IPS DF 4.7 (cell line): Measurements from ENCODE around the gene ATP13A5.
A peak's percentile ranks its signal among the peaks of the same experiment; 100 is the strongest.

Source experiments
- DNase-seq: peaks from one replicate; pipeline ENCODE4 v3.0.0-alpha.2; 2013; ENCODE audit warnings: low spot score; ENCODE audit errors: extremely low read depth

The ATP13A5 gene

GRCh38 chr3:193378706-193379105, at the start of gene ATP13A5:
Gene ATP13A5, minus strand, starts transcription at chr3:193378753. Its CDS starts 28 bp downstream, at chr3:193378725.
- no peak for DNase-seq

DNA sequence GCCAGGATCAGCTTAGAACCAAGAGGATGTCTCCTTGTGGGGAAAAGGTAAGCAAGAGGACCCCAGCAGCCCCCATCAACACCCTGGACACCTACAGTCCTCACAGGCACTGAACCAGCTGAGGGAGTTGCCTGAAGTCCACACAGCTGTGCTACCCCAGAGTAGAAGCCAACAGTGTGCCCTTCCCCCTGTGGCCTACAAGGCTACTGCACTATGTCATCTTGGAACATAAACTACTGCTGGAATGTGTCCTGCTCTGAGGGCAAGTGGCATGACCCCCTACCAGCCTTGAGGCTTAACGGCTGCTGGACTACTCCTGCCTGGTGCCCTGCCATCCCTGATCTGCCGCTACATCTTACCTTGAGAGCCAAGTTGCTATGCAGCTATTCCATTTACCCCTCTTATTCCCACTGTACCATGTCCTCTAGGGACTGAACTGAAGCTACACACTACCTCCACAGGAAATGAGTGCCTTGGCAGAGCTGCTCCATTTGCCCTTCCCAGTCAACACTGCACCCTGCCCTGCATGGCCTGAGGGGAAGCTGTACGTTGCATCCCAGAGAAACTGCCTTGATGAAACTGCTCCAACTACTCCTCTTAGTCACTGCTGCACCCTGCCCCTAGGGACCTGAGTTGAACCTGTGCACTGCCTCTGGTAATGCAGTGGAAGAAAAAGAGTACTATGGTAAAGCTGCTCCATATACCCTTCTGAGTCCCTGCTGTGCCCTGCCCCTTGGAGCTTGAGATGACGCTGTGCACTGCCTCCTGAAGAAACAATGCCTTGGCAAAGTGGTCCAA, 40.2 kb upstream of the ATP13A5 start:
- no peak for DNase-seq

- DNase-seq, result no peak
Observed at GRCh38 chr3:193416629-193417028, 38.1 kb upstream of the ATP13A5 start.

GRCh38 chr3:193407688-193408087, 29.1 kb upstream of the ATP13A5 start:
- DNase-seq, result no peak

- no peak for DNase-seq
Observed at GRCh38 chr3:193407112-193407511, 28.6 kb upstream of the ATP13A5 start.

DNA sequence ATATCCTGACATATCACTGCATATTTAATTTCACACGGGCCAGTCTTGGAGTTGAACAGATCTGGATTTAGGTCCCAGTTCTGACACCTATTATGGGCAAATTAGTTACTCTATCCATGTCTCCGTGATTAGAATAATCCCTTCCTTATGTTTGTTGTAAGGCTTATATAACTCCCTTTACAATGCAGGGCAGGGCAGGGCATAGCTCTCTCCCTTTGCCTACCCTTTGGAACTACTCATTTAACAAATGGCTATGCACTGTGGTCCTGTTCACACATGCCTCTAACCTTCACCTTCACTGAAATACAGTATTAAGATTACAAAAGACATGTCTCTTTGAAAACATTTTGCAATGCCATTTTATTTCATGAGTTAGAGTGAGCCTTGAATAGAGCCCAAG, 24.8 kb upstream of the ATP13A5 start:
- no peak for DNase-seq

DNA sequence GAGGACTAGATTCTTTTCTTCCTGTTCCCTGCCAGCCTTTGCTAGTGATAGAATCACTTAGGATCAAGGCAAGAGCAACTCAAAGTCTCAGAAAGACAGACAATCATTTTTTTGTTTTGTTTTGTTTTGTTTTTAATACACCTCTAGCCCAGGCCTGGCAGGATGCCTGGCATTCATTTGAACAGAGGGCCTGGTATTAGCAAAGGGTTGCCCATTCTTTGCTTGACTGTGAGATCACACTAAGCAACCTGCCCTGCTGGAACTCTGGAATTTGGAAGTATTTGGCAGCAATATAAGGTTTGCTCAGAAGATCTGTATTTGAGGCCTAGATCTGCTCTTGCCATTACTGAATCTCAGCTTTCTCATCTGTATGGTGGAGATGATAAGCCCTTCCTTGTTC, 21.8 kb upstream of the ATP13A5 start:
- DNase-seq, result no peak

- no peak for DNase-seq
Observed at GRCh38 chr3:193396451-193397244, 18.1 kb upstream of the ATP13A5 start.

DNA sequence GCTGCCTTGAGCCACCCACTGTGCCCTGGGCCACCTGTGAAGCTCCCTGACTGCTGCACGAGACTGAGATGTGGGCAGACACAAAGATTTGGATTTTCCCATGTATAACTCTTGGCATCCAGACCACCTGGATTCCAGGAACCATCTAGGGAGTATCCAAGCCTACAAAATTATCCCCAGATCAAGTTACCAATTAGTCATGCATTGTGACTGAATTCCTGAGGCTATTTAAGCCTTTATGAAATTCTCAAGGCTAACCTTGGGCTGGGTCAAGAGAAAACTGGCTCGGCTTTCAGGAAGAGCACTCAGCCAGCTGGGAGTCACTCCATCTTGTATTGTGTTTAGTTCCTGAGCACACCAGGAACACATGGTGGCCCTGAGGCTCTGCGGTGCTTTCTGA, 13.3 kb upstream of the ATP13A5 start:
- no peak for DNase-seq

DNA sequence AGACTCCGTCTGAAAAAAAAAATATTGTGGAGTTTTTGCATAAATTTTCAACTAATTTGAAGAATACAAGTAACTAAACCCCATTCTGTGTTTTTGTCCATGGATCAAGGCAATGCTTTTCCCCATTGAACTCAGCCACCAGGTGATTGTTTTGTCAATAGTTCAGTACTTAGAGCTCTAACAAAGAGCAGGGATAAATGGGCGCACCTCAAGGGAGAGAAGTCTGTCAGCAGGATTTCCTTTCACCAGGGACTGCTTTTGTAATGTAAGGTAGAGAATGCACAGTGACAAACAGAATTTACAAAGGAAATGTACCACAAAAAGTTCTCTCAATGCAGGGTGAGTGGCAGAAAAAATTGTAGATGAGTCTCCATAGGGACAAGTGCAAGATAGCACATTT, 10.8 kb upstream of the ATP13A5 start:
- peak; percentile 30 for DNase-seq

DNA sequence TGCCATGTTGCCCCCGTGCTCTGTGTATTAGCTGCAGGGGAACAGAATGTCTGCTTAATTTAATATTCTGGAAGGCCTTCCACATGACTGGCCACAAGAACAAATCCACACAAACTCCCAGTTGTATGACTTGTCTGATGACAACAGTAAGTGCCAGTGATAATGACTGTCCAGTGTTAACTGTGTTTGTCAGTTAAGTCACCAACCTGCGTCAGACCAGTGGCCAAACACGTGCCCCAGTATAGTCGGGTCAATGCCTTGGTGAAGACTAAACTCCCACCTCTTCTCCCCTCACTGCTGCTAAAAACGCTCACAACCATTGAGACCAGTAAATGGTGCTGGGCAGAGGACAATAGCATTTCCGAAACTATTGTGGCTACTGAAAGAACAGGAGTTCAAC, 9.8 kb upstream of the ATP13A5 start:
- DNase-seq, result no peak

DNA sequence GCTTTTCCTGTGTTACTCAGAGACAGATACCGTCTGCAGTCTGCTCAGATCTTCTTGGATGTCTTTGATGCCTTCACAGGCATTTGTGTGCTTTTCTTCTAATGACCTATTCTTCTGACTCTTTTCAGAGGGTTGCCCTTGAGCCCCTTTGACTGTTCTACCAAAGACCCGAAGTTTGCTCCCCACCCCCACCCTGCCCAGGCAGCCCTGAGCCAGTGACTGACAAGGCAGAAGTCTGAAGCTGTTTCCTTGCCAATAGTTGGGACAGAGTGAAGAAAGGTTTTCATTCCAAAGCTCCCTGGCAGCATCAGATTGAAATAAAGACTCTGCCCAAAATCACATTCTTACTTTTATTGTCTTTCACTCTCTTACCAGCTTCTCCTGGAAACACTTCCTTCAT, 9.0 kb upstream of the ATP13A5 start:
- DNase-seq, result no peak

- DNase-seq, result no peak
Observed at GRCh38 chr3:193377591-193377990, 962 bp downstream of the ATP13A5 start.

DNA sequence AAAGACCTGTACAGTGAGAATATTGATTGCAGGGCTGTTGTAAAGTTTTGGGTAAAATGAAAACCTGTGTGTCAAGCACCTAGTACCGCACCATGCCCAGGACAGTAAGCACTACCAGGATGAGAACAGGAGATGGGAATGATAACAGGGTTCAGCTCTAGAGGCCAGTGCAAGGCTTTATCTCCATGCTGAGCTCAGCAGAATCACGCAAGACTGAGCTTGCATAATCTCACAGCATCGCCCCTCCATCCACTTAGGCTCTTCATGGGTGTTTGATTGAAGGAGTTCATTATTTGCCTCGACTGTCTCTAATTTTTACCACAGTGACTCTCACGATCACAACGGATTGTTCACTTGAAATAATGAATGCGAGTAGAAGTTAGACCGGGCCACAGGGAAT, 2.9 kb downstream of the ATP13A5 start:
- DNase-seq, result no peak

- DNase-seq, result no peak
Observed at GRCh38 chr3:193372783-193373182, 5.8 kb downstream of the ATP13A5 start.

GRCh38 chr3:193367868-193368267, 10.7 kb downstream of the ATP13A5 start:
- DNase-seq, result no peak

DNA sequence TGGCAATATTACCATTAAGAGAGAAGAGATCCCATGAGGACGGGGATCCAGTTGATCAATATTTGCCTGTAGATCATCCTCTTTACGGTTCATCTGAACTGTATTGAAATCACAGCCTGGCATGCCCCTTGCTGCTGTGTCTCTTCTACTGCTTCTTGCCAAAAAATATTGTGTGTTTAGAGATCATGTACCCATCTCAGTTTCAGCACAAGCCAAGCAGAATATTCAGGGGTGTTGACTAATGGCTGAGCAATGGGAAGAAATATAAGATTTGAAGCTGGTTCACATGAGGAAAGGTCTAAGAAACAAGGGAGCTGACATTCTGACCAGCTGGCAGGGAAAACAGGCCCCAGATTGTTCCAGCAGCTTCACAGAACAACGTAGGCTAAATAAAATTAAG, 21.3 kb downstream of the ATP13A5 start:
- DNase-seq, result no peak

- DNase-seq, result no peak
Observed at GRCh38 chr3:193354423-193354822, 24.1 kb downstream of the ATP13A5 start.

DNA sequence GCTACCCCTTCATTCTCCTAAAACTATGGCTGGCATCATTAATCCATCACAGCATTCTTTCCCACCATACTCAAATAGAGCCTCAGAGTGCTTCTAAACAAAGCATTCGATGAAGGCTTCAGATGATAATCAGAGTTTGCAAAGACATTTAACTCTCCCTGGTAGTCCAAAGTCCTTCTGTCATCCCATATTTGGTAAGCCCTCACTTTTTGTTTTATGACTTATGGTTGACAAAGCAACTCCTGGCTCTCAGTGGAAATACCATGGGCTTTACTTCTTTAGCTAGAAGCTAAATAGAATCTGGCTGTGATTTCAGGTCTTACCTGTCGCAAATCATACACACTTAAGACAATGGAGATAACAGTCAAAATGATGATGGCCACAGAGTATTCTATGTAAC, 27.8 kb downstream of the ATP13A5 start:
- no peak for DNase-seq

GRCh38 chr3:193348686-193349085, 29.9 kb downstream of the ATP13A5 start:
- DNase-seq, result no peak

DNA sequence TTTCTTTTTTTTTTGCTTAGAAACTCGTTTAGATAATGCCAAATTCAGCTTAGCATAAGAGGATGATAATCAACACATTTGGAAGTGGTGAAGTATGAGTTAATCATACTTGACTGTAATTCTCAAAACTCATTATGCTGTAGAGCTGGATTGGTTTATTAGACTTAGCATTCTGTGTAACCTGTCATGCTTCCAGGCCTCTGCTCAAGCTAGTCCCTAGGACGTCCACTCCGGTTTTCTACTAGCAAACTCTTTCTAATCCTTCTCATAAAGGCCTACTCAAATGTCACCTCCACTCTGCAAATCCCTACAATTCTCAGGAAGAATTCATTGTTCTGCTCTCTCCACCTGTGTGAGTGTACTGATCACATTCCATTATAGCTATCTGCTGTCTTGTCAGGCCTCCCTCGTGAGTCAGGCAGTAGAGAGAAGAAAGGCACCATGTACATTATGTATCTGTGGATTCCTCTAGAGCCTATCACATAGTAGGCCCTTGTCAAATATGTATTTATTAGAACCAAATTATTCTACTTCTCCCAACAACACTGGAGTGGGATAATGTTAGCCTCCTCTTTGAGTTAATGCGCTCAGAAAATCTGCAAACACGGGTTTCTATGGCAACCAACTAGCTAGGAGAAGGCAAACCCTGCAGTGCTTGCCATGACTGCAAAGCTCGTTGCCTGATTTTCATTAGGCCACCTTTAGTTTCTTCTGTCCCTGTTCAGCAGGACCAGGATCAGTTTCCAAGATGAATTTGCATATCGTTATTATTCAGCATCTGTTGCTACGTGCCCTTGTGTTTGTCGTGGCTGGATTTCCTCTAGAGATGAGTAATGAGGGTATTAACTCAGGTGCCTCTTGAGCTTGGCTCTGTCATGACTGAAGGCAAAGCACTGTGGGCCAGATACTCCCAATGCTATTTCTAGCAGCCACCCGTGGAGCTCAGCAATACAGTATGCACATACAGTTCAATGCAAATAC, 30.7 kb downstream of the ATP13A5 start:
- DNase-seq, result no peak

- DNase-seq, result no peak
Observed at GRCh38 chr3:193346259-193346658, 32.3 kb downstream of the ATP13A5 start.
